ENCODE data around the gene MXRA8.

Gene MXRA8

DNA sequence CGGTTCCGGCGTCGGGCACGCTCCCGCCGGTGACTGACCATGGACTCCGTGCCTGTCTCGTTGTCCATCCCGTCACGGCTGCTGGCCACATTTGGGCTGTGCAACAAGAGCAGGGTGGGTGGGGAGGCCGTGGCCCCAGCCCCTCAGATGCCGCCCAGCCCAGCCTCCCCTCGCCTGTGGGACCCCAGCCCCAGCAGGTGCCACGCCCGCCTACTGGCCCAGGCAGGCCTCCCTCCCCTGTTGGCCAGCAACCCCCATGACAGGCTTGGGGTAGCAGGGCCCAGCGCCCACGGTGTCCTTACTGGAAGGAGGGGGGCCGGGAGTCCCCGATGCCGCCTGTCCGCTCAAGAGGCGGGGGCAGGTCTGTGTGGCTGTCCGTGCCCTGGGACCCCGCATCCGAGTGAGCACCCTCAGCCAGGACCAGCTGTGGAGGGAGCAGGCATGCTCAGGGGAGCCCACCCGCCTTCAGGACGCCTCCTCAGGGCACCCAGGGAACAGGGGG, 16.2 kb downstream of the MXRA8 start:
- intact Hi-C loops (cut with DNase I), result no loop called here
- DNase-seq, result no peak

DNA sequence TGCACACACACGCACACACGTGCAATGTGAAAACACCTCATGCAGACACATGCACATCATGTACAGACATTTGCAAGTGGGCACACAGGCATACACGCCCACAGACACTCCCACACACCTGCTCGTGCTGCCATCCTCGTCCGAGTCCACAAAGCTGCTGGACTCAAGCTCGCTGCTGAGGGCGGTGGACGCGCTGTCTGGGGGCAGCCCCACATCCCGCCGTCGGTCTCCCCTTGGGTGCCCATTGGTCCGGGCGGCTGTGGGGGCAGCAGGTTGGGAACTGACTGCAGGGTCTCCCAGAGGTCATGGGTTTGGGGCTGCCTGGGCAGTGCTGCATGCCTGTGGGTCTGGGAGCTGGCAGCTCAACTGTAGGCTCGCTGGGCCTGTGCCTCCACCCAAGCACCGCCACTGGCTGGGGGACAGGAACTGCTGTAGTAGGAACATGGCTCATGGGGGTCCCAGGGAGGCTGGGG, 16.8 kb downstream of the MXRA8 start:
- peak in 1 of 42 donors; percentile 22 for DNase-seq
- intact Hi-C loops (cut with DNase I), result no loop called here

DNA sequence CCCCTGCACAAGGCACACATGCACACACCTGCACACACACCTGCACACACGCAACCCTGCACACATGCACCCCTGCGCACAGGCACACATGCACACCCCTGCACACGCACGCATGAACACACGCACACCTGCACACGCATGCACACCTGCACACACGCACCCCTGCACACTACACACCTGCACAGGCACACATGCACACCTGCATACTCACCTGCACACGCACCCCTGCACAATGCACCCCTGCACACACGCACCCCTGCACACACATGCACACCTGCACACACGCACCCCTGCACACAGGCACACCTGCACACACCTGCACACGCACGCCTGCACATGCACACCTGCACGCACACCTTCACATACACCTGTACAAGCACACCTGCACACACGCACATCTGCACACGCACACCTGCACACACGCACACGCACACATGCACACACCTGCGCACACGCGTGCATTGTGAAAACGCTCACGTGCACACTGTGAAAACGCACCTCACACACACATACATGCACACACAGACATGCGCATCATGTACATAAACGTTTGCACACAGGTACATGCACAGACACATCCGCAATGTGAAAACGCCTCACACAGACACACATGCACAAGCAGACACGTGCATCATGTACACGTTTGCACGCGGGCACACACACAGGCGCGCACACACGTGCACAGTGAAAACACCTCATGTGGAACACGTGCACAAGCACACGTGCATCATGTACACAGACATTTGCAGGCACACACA, 17.4 kb downstream of the MXRA8 start:
- DNase-seq, result no peak
- intact Hi-C loops (cut with DNase I), result no loop called here

DNA sequence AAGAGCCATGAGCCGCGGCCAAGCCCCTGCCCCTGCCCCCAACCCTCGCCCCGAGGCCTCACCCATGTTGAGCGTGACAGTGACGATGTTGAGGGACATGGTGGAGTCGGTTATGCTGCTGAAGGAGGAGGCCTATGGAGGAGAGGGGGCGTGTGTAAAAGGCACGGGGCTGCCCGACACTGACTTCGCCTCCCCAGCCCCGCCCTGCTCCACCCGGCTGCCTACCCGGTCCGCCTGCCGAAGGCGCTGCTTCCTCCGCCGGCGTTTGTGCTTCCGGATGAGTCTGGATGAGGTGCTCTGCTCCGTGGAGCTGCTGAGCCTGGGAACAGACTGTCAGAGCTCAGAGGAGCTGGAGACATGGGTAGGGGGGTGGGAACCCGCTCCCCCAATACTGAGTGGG, 18.2 kb downstream of the MXRA8 start:
- peak in 38 of 42 donors; percentile 47 to 89 (median 70) for DNase-seq

DNA sequence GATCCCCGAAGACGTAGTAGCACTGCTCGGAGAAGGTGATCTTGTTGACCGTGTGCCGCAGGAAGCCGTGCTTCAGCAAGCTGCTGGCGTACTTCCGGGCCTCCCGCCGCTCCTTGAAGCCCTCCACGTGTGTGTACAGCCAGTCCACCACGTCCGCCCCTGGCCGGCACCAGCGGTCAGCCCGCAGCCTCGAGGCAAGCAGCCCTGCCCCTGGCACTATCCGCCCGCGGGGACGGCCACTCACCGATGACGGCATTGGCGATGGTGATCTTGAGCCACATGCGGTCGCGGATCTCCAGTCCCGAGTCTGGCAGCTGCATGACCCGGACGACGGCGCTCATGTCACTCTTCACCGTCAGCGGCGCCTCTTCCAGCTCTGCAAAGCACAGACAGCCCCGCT, 20.1 kb downstream of the MXRA8 start:
- DNase-seq, result no peak
- intact Hi-C loops (cut with DNase I), result no loop called here

More for the DNA sequence above, 18.2 kb downstream of the MXRA8 start:
- intact Hi-C loops (cut with DNase I), result no loop called here

DNA sequence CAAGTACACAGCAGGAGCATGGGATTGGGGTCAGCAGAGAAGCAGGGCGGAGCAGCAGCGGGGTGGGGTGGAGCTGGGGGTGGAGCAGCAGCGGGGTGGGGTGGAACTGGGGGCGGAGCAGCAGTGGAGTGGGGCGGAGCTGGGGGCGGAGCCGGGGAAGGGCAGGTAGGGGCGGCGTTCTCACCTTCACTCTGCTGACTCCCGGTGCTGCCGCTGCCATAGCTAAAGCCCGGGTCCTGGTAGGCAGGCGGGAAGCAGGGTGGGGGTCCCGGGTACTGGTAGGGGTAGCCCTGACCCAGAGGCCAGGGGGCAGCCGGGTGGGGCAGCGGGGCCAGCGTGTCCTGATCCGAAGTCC, 20.6 kb downstream of the MXRA8 start:
- intact Hi-C loops (cut with DNase I), result no loop called here
- peak in 10 of 42 donors; percentile 30 to 63 (median 42) for DNase-seq

DNA sequence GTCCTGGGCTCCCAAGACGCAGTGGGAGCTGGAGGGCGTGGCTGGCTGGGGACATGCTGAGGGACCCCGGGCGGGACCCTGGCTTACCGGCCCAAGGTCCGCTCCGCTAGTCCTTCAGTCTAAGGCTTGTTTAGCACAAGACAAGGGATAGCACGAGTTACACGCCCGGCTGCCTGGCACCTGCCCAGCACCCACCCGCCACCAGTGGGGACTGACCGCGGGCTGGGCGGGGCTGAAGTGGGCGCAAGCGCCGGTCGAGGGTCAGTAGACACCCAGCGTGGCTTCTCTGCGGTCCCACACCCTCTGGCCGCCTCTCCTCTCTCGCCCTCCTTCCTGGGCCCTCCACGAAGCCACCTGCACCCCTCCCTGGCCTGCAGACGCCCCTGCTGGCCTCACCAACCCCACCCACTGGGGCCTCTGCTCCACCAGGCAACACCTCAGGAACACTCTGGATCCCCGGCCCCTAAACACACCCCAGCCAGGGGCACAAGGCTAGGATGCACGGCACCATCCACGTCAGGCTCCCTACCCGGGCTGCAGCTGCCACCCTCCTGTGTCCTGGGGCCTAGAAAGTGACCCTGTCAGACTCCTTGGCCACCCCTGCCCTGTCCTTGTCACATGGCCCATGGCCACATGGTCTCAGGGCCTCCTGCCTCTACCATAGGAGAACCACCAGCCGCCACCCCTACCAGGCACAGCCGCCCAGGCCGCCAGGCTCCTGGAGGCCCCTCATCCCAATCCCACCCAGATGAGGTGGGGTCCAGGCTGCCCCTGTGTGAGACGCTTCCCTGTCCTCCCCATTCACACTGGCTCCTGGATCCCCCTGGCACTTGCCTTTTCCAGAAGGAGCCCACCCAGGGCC, 21.2 kb downstream of the MXRA8 start:
- intact Hi-C loops (cut with DNase I), result no loop called here
- DNase-seq, result no peak

DNA sequence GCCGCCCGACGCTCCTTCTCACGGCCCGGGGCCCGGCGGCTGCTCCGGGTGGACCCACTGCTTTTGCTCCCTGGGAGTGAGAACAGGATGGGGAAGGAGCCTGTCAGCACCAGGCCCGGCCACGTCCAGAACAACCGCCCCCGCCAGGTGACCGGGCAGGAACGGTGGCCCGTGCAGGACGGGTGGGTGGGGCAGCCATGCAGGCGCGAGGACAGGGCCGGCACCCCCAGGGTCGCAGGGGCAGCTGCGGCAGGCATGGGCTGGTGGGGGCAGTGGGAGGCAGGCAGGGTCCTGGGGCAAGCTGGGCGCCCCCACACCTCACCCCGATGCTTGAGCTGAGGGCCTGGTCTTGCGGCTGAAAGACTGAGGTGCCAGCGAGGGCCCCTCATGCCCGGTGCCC, 21.9 kb downstream of the MXRA8 start:
- DNase-seq, result no peak
- intact Hi-C loops (cut with DNase I), result no loop called here

DNA sequence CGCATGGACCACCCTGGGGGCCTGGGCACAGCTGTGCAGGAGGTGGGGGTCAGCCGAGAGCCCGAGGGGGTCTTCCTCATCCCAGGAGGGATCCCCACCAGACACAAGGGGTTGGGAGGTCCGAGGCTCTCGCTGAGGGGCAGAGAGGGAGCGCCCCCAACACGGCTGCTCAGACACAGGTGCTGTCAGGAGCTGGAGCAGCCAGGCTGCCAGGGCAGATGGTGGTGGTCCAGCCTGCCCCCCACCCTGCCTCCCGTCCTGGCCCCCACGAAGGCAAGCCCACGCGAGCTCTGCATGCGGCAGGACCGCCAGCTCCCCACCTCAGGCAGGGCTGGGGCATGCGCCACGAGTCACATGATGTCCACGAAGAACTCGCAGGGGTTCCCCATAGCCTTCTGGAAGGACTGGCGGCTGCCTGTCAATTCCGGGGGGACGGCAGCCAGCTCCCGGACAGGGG, 22.5 kb downstream of the MXRA8 start:
- no peak for DNase-seq
- intact Hi-C loops (cut with DNase I), result no loop called here

DNA sequence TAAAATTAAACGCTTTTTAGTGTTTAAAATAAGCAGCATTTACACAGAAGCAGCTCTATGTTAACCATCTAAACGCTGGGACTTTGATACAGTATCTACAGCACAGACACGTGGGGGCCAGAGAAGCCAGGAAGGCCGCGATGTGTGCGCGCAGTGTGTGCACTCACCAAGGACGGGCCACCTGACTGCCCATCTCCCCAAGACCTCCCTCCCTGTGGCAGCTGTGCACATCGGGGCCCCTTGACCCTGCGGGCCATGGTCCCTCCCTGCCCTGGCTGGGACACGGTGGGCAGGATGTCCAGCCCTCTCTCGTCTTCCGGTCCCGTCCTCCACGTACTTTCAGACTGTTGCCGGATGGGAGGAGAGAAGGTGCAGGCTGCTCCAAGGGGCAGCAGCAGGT, 23.1 kb downstream of the MXRA8 start:
- intact Hi-C loops (cut with DNase I), result no loop called here
- DNase-seq, result no peak

DNA sequence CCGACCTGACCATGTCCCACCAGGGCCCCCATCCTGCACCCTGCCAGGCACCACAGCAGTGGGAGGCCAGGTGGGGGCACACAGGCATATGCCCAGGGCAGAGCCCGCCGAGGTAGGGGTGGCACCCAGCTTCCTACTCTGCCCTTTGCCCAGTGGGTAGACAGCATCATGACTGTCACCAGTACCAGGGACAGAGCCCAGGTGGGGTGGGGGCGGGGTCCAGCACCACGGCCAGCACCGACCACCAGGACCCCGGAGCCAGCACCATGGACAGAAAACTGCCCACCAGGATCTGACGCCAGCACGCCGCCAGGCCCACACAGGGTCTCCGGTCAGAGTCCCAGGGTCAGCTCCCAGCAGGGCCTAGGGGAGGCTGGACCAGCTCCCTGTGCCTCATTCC, 23.5 kb downstream of the MXRA8 start:
- intact Hi-C loops (cut with DNase I), result no loop called here

DNA sequence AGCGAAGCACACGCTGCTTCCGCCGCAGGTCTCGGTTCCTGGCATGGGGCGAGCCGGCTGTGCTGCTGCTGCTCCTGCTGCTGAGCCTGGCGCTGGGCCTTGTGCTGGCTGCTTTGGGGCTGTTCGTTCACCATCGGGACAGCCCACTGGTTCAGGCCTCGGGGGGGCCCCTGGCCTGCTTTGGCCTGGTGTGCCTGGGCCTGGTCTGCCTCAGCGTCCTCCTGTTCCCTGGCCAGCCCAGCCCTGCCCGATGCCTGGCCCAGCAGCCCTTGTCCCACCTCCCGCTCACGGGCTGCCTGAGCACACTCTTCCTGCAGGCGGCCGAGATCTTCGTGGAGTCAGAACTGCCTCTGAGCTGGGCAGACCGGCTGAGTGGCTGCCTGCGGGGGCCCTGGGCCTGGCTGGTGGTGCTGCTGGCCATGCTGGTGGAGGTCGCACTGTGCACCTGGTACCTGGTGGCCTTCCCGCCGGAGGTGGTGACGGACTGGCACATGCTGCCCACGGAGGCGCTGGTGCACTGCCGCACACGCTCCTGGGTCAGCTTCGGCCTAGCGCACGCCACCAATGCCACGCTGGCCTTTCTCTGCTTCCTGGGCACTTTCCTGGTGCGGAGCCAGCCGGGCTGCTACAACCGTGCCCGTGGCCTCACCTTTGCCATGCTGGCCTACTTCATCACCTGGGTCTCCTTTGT, 24.7 kb downstream of the MXRA8 start:
- no peak for DNase-seq
- intact Hi-C loops (cut with DNase I), result no loop called here

More for the DNA sequence above, 23.5 kb downstream of the MXRA8 start:
- DNase-seq, result no peak

DNA sequence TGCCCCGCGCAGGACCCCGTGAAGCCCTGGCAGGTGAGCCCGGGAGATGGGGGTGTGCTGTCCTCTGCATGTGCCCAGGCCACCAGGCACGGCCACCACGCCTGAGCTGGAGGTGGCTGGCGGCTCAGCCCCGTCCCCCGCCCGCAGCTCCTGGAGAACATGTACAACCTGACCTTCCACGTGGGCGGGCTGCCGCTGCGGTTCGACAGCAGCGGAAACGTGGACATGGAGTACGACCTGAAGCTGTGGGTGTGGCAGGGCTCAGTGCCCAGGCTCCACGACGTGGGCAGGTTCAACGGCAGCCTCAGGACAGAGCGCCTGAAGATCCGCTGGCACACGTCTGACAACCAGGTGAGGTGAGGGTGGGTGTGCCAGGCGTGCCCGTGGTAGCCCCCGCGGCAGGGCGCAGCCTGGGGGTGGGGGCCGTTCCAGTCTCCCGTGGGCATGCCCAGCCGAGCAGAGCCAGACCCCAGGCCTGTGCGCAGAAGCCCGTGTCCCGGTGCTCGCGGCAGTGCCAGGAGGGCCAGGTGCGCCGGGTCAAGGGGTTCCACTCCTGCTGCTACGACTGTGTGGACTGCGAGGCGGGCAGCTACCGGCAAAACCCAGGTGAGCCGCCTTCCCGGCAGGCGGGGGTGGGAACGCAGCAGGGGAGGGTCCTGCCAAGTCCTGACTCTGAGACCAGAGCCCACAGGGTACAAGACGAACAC, 25.4 kb downstream of the MXRA8 start:
- intact Hi-C loops (cut with DNase I), result no loop called here
- no peak for DNase-seq

DNA sequence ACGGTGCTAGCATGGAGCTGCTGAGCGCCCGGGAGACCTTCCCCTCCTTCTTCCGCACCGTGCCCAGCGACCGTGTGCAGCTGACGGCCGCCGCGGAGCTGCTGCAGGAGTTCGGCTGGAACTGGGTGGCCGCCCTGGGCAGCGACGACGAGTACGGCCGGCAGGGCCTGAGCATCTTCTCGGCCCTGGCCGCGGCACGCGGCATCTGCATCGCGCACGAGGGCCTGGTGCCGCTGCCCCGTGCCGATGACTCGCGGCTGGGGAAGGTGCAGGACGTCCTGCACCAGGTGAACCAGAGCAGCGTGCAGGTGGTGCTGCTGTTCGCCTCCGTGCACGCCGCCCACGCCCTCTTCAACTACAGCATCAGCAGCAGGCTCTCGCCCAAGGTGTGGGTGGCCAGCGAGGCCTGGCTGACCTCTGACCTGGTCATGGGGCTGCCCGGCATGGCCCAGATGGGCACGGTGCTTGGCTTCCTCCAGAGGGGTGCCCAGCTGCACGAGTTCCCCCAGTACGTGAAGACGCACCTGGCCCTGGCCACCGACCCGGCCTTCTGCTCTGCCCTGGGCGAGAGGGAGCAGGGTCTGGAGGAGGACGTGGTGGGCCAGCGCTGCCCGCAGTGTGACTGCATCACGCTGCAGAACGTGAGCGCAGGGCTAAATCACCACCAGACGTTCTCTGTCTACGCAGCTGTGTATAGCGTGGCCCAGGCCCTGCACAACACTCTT, 26.2 kb downstream of the MXRA8 start:
- intact Hi-C loops (cut with DNase I), result no loop called here
- DNase-seq, result no peak

DNA sequence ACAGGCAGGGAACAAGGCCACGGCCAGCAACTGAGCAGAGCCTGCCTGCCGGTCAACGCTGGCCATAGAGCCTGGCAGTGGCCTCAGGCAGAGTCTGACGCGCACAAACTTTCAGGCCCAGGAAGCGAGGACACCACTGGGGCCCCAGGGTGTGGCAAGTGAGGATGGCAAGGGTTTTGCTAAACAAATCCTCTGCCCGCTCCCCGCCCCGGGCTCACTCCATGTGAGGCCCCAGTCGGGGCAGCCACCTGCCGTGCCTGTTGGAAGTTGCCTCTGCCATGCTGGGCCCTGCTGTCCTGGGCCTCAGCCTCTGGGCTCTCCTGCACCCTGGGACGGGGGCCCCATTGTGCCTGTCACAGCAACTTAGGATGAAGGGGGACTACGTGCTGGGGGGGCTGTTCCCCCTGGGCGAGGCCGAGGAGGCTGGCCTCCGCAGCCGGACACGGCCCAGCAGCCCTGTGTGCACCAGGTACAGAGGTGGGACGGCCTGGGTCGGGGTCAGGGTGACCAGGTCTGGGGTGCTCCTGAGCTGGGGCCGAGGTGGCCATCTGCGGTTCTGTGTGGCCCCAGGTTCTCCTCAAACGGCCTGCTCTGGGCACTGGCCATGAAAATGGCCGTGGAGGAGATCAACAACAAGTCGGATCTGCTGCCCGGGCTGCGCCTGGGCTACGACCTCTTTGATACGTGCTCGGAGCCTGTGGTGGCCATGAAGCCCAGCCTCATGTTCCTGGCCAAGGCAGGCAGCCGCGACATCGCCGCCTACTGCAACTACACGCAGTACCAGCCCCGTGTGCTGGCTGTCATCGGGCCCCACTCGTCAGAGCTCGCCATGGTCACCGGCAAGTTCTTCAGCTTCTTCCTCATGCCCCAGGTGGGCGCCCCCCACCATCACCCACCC, 27.0 kb downstream of the MXRA8 start, which contains the start of gene TAS1R3:
TSS of gene TAS1R3 (plus strand) at position 213 of the 898 bp plus-strand sequence. CDS start at position 279, 66 bp downstream.
- DNase-seq, result peak in 1 of 42 donors; percentile 30
- intact Hi-C loops (cut with DNase I), result no loop called here

DNA sequence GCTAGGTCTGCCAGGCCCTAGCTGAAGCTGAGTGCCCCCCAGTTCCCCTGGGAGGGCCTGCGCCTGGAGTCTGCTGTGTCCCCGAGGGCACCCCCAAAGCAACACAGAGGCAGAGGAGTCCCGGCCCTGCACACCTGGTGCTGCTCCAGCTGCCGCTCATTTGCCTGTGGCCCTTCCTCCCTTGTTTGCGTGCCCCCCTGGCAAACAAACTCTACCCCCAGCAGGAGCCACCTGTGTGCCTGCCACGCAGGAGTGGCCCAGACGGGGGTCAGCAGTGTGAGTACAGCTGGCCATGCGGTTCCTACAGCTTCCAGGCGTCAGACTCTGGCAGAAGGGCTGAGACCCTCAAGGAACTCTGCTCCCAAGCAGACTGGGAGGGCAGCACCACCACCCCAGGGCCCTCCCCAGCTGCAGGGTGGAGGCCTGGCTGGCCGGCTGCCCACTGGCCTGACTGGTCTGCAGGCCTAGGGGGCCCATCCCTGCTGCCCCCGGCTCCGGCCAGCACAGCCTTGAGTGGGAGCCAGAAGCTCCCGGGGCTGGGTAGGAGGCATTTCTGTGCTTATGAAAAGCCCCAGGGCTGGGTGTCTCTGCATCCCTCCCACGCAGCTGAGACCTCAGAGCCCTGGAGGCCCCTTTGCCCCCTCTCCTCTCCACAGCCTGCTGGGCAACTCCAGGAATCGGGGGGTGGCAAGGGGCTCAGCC, 27.8 kb downstream of the MXRA8 start:
- DNase-seq, result no peak
- intact Hi-C loops (cut with DNase I), result no loop called here

Measured in head of caudate nucleus (tissue), 42 donors.